HUDEP-2 (cell line): ENCODE data around the gene RAB11FIP4.

Experiments used
- DNase-seq, 76 experiments: peaks; one replicate each; lab custom pipeline; 2025; ENCODE audit not compliant: unreplicated experiment in 76 of 76; lab: John Stamatoyannopoulos, UW

Gene RAB11FIP4

GRCh38 chr17:31386542-31387075 is 4.9 kb upstream of the RAB11FIP4 start:
- DNase-seq, result no peak

- DNase-seq, result no peak
Observed at GRCh38 chr17:31387438-31387837, 4.0 kb upstream of the RAB11FIP4 start.

- DNase-seq, result no peak
Observed at GRCh38 chr17:31388351-31388750, 3.1 kb upstream of the RAB11FIP4 start.

GRCh38 chr17:31388770-31389656 is 2.5 kb upstream of the RAB11FIP4 start:
- peak in 19 of 76 experiments; percentile 3 to 33 (median 11) for DNase-seq

DNA sequence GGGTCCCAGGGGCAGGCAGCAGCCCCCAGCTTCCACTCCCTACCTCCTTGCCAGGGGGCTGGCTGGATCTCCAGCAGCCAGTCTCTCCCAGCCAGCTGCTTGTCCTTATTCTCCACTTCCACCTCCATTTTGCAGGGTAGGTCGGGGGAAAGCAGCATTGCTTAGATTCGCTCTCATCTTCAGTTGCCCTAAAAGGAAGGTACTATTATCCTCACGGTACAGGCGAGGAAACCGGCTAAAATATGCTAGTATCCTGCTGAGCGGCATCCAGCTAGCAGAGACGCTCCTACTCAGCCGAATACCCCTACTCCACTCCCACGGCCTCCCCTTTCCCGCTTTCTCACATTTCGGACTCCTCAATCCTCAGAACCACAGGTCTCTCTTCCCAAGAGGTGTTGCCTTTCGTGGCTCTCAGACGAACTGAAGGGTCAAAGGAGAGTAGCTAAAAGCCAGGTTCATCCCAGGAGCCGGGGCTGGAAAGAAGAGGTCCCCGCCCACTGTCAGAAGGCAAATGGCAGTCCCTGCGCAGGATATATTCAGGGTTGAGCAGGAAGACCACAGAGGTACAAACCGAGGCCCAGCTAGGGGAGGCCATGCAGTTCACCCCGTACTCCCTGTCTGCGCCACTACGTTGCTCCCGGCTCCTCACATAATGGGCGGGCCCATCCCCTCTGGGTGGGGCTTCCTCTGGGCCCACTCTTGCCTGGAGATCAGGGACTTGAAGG is 1.7 kb upstream of the RAB11FIP4 start:
- DNase-seq, result no peak

- no peak for DNase-seq
Observed at GRCh38 chr17:31390426-31390747, 1.1 kb upstream of the RAB11FIP4 start.

DNA sequence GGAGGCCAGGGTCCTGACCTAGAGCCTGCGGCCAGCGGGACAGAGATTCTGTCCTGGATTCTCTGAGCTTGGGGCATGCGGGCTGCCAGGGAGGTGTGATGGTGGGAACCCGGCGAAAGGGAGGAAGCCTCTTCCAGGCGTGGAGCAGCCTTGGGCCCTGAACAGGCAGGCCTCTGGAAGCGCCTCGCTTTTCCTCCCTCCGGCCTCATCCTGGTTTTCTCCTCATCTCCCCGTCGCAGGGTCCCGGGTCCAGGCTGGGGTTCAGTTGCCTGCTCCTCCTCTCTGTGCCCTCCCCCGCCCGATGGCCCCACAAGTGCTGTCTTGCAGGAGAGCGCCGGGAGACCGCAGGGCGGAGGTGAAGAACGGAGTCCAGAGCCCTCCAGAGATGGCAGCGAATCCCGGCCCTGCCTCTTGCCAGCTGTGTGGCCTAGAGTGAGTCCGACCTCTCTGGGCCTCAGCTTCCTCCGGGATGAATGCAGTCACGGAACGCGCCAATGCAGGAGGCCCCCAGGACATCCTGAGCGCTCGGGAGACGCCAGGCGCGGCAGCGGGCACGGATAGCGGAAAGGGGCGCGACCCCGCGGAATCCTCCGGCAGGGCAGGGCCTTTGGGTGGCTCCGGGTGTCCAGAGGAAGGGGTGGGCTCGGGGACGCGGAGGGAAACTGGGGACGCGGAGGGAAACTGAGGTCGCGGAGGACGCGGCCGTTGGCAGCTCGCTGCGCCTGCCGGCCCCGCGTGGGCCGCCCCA is 553 bp upstream of the RAB11FIP4 start:
- DNase-seq, result no peak

- DNase-seq, result no peak
Observed at GRCh38 chr17:31392002-31392855, 754 bp downstream of the RAB11FIP4 start.

- DNase-seq, result peak in 1 of 76 experiments; percentile 4
Observed at GRCh38 chr17:31392856-31393748, 1.6 kb downstream of the RAB11FIP4 start.

GRCh38 chr17:31393749-31394146 is 2.3 kb downstream of the RAB11FIP4 start:
- no peak for DNase-seq

GRCh38 chr17:31394544-31394943 is 3.1 kb downstream of the RAB11FIP4 start:
- DNase-seq, result peak in 46 of 76 experiments; percentile 2 to 64 (median 29)

DNA sequence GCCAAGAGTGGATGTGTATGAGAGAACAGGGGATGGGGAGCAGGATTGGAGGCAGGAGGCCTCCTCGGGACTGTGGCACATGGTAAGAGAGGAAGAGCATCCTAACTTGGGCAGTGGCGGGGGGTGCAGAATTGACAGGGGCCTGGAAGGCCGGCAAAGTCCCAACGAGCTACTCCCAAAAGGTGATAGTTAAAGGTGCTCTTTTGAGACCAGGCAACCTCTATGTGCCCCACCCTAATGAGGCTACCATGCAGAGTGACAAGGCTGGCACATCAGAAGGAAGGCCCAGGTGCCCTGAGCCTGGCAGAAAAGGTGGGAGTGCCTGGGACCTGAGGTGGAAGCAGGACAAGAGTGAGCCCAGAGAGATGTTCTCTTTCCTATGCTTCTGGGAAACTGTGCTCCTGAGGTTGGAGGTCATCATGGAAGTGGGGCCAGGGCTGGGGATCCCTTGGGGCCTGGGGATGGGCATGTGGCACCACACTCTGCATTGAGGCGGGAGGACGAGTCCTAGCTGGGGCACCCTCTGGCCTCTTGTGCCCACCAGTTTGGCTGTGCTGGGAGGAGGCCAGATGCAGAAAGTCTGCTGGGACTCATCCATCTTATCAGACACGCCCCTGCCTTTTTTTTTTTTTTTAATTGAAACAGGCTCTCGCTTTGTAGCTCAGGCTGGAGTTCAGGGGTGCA is 5.9 kb downstream of the RAB11FIP4 start:
- no peak for DNase-seq

GRCh38 chr17:31398381-31399311 is 7.2 kb downstream of the RAB11FIP4 start:
- DNase-seq, result no peak

DNA sequence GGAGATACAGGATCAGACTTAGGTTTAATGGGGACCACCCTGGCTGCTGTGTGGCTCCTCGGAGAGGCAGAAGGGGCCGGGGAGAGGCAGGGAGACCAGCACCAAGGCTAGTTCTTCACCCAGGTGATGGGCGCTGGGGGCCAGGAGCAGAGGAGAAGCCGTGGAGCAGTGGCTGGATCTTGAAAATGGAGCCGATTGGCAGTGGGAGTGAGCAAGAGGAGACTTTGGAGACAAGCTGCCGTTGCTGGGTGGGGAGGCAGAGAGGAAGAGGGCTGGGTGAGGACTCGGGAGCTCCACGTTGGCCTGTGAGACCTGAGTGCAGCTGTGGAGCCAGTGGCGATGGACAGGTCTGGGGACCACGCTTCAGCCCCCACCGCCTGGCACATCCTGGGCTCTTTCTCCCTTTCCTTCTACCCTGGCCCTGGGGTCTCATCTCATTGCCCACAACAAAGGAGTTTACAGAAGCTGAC is 9.0 kb downstream of the RAB11FIP4 start:
- DNase-seq, result no peak

- no peak for DNase-seq
Observed at GRCh38 chr17:31401456-31402254, 10.2 kb downstream of the RAB11FIP4 start.
